Measurements from ENCODE around the gene ZNF646.

The ZNF646 gene

DNA sequence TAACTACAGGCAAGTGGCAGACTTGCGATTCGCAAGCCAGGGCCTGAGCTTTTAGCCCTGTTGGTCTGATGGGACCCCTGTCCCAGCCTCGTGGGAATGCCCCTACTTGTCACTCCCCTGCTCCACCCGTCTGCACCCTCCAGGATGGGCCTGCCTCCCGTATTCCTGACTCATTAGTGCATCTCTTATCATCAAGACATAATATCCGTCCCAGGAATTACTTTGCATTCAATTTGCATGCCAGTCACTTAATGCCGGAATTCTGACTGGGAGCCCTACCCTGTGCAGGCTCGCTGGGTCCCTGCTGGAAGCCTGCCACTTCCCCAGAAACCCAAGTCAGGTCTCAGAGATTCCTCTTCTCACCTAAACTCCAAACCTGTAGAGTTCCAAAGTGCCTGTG is 11.2 kb downstream of the ZNF646 start:
- TF ChIP-seq GATA3 (IDR thresholded peaks at IDR 0.05; ENCODE audit: low read depth, low read length) (no peak), GATA2 (IDR thresholded peaks at IDR 0.05; ENCODE audit: low read depth, low read length) (no peak)

DNA sequence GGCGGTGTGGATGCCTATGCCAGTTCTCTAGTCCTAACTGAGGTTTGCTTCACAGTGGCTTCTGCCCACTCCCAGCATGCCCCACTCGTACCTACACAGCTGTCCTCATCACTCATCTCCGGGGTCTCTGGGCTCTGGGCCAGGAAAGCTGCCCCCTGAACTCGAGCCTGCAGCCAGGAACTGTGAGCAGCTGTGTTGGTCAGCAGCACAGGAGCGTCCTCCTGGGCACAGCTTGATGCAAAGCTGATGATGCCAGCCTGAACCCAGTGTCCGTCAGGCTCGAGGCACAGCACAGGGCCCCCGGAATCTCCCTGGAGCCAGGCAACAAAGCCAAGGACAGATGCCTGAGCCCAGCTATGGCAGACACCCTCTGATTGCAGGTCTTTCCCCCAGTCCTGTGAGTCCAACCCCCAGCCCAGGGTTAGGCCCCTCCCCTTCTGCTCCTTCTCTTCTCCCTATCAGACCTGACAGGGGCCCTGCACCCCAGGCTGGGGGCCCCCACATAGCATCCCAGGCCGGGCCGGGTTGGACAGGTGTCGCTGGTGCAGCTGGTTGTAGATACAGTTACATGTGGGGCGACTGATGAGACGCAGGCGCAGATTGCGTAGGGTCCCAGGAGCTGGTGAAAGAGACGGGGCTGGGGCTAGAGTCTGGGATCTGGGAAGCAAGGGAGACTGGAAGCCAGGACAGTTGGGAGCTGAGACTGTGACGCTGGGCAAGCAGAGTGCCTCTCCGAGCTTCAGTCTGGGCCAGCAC is 11.8 kb downstream of the ZNF646 start:
- TF ChIP-seq GATA2 (IDR thresholded peaks at IDR 0.05; ENCODE audit: low read depth, low read length) (no peak), GATA3 (IDR thresholded peaks at IDR 0.05; ENCODE audit: low read depth, low read length) (no peak)

DNA sequence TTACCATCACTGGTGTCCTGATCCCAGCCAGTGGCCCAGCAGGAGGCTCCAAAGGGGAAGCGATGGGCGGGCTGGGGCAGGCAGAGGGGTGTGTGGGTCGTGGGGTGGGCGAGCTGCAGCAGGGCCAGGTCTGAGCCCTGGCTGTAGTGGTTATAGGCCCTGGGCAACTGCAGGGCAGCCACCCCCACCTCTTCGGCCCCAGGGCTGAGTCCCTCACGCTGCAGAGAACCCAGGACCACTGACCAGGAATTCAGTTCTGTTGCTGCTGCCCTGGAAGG is 12.3 kb downstream of the ZNF646 start:
- no peak for TF ChIP-seq GATA3 (IDR thresholded peaks at IDR 0.05; ENCODE audit: low read depth, low read length)
- TF ChIP-seq GATA2 (IDR thresholded peaks at IDR 0.05; ENCODE audit: low read depth, low read length) = no peak

DNA sequence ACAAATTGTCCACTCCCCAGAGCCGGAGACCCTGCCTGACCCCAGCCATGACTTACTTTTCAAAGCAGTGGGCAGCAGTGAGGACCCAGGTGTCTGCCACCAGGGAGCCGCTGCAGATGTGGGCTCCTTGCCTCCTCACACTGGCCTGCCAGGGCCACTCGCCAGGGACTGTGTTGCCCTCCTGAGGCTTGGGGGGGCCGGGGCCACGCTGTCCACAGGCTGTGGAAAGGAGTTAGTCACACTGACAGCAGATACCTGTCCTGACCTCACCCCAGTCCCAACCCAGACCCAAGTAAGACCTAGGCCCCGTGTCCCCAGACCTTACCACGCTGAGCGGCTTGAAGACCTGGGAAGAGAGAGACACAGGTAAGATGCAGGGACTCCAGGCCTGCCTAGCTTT is 13.3 kb downstream of the ZNF646 start:
- TF ChIP-seq GATA3 (IDR thresholded peaks at IDR 0.05; ENCODE audit: low read depth, low read length) (no peak), GATA2 (IDR thresholded peaks at IDR 0.05; ENCODE audit: low read depth, low read length) (no peak)

DNA sequence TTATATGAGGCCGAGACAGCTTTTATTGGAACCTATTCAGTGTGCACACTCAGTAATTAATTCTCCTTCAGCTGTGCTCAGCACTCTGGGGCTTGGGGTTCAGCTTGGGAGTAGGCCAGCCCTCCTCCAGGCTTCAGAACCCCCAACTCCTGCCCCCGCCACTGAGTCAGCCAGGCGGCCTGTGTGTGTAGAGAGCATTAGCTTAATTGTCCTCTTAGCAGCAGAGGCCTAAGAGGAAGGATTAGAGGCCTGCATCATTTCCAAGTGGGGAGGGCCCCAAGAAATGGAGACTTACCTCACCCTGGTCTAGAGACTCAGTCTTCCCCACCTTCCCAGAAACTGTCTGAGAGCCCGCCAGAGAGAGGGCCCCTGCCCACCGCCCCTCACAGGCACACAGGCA is 13.7 kb downstream of the ZNF646 start:
- TF ChIP-seq GATA3 (IDR thresholded peaks at IDR 0.05; ENCODE audit: low read depth, low read length) = no peak
- no peak for TF ChIP-seq GATA2 (IDR thresholded peaks at IDR 0.05; ENCODE audit: low read depth, low read length)

DNA sequence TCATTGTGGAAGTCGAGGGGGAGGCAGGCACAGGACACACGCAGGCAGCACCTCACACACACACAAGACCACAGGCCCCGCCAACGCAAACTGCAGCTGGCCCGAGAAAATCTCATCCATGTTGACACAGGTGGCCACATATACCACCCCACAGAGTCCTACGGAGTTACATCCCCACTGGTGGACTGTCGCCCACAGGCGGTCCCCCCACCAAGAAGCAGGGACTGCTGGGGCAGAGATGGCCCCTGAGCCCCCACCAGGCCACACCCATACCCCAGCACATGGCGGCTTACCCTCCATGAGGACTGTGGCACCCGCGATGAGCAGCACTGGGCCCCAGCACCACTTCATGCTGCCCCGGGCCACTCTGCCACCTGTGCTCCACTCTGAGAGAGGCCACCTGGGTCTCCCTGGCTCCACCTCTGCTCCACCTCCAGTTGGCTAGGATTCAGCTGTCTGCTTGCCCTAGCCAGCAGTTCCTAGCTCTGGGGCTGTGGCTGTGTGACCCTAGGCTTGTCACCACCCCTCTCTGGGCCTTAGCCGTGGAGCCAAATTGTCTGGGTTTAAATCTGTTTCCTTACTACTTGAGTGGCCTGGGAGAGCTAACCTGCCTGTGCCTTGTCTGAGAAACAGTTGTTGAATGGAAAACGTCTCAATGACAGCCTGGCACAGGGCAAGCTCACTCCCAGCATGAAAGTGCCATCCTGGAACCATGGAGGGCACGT is 14.4 kb downstream of the ZNF646 start, which contains the start of gene PRSS53:
Gene PRSS53, minus strand, starts transcription at position 485 of the 725 bp plus-strand sequence. Its CDS starts 134 bp downstream, at position 351.
- TF ChIP-seq GATA2 (IDR thresholded peaks at IDR 0.05; ENCODE audit: low read depth, low read length) (no peak), GATA3 (IDR thresholded peaks at IDR 0.05; ENCODE audit: low read depth, low read length) (no peak)

DNA sequence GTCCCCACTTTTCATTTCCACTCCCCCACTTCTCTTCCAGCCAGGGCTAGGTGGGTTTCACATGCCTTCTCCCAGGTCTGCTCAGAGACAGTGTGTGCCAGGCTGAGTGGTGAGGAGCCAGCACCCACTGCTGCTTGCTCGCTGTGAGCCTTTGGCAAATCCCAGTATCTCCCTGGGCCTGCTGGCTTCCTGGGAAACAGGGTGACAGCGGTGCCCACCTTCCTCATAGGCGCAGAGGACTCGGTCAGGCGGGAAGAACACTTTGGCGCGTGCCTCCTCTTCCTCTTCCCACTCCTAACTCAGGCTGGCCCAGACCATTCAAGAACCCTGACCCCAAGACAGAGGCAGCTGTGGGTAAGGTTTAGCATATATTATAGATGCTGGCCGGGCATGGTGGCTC is 15.0 kb downstream of the ZNF646 start:
- no peak for TF ChIP-seq GATA3 (IDR thresholded peaks at IDR 0.05; ENCODE audit: low read depth, low read length)
- no peak for TF ChIP-seq GATA2 (IDR thresholded peaks at IDR 0.05; ENCODE audit: low read depth, low read length)

DNA sequence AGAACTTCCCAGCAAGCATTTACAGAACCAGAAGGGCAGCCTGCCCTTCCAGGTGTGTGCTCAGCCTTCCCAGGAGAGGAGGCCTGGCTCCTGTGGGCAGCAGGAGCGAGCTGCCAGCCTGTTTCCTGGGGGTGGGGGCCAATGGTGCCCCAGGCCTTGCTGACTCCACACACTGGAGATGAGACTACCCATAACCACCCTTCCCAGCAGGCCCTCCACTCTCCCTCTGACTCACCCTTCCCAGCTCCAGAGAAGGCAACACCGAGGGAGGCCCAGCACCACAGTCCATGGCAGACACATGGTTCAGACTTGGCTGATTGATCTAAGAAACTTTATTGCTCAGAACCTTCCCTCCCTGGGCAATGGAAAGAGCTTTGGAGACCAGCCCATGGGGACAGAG is 16.3 kb downstream of the ZNF646 start:
- TF ChIP-seq GATA3 (IDR thresholded peaks at IDR 0.05; ENCODE audit: low read depth, low read length) (no peak), GATA2 (IDR thresholded peaks at IDR 0.05; ENCODE audit: low read depth, low read length) (no peak)

DNA sequence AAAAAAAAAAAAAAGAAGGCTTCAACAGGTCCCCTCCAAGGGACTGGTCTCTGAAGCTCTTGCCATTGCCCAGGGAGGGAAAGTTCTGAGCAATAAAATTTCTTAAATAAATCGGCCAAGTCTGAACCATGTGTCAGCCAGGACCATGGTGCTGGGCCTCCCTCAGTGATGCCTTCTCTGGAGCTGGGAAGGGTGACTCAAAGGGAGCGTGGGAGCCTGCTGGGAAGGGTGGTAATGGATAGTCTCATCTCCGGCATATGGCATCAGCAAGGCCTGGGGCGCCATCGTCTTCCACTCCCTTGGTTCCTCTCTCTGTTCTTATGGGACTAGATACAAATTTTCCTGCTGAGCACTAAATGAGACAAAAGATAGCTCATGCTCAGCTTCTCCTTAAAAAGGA is 18.1 kb downstream of the ZNF646 start:
- TF ChIP-seq GATA2 (IDR thresholded peaks at IDR 0.05; ENCODE audit: low read depth, low read length) (no peak), GATA3 (IDR thresholded peaks at IDR 0.05; ENCODE audit: low read depth, low read length) (no peak)

DNA sequence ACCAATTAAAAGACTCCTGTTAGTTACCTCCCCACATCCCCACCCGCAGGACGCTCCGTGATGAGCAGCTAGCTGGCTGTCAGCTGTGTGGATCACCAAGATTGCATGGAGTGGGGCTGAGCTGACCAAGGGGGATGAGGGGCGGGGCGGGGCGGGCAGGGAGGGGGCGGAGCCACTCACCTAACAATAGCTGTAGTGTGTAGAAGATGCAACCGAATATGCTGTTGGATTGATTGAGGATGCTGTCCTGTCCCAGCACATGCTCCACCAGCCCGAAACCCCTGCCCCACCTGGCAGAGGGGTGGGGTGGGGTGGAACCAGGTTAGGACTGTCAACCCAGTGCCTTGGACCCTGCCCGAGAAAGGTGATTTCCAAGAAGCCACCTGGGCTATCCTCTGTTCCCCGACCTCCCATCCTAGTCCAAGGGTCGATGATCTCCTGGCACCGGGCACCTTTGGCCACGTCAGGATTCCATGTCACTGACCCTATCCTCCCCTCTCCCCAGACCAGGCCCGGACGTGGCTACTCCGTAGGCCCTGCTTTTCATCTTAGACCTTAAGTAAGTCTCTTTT is 19.0 kb downstream of the ZNF646 start:
- TF ChIP-seq GATA3 (IDR thresholded peaks at IDR 0.05; ENCODE audit: low read depth, low read length) (no peak), GATA2 (IDR thresholded peaks at IDR 0.05; ENCODE audit: low read depth, low read length) (no peak)

DNA sequence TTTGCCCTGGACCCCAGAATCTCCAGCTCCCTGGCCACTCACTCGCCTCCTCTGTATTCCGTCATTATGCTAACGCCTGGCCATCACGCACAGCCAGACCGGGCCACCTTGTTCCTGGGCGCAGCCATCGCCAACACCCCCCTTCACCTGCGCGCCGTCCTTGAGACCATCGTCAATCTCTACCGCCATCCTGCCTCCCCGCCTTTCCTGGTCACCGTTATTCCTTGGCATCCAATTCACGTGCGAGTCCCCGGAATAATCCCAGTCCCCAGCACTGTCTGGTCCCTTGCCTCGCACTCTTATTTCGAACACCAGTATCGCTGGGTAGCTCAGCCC is 19.8 kb downstream of the ZNF646 start:
- TF ChIP-seq GATA3 (IDR thresholded peaks at IDR 0.05; ENCODE audit: low read depth, low read length) = no peak
- no peak; the same call in 1 of the 2 replicates for TF ChIP-seq GATA2 (IDR thresholded peaks at IDR 0.05; ENCODE audit: low read depth, low read length)

DNA sequence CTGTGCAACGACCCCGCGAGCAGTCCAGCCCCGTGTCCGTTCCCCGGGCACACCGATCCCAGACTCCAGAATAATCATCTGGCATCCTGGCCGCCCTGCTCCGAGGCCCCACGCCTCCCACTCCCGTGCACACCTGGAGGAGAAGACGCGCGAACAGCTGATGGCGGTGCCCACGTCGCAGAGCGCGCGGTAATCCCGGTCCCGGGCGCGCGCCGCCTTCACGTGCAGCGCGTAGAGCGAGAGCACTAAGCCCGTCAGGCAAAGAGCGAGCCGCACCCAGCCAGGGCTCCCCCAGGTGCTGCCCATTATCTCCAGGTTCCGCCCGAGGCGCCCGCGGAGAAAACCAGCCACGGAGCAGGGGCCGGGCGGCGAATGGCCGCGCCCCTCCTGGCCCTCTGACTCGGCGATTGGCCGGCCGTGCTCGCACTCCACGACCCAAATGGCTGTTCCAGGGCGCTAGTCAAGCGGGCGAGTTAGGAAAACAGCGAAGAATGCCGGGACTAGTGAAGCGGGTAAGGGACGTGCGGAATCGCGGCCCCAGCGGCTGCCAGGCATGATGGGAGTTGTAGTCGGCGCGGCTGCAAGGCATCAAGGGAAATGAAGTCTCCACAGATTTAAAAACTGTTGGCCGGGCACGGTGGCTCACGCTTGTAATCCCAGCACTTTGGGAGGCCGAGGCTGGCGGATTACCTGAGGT is 20.4 kb downstream of the ZNF646 start, which contains the start of gene VKORC1:
Gene VKORC1, minus strand, starts transcription at position 374 of the 697 bp plus-strand sequence. Its CDS starts 68 bp downstream, at position 306.
- TF ChIP-seq GATA2 (IDR thresholded peaks at IDR 0.05; ENCODE audit: low read depth, low read length) (0 out of 2 replicates have a peak, but pooled peaks have one; percentile 23), GATA3 (IDR thresholded peaks at IDR 0.05; ENCODE audit: low read depth, low read length) (no peak)

DNA sequence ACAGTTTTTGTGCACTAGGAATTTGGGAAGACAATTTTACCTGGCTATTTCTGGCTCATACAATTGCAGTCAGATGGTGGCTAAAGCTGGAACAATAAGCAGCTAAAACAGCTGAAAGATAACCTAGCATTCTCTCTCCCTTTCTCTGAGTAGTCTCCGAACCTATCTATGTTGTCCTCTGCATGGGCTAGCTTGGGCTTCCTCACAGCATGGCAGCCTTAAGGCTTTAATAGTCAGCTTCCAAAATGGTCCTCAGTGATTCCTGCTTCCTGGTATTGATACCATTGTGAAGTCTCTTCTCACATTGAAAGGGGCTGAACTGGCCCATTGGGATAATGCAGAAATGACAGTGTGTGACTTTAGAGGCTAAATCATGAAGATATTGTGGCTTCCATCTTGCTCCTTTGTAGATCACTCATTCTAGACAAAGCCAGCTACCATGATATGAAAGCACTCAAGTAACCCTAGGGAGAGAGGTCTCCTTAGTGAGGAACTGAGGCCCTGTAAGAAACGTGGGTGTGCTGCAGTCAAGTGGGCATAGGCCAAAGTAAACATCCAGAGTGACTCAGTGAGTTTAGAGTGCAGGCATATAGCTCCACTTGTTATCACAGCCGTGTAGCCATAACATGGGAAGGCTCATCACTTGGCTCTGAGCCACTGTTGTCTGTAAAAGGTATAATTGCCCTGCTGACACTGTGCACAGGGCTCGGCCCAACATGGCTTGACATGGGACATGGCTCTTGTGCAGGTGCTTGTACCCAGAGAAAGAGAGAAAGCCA is 25.8 kb downstream of the ZNF646 start:
- no peak for TF ChIP-seq GATA3 (IDR thresholded peaks at IDR 0.05; ENCODE audit: low read depth, low read length)
- no peak for TF ChIP-seq GATA2 (IDR thresholded peaks at IDR 0.05; ENCODE audit: low read depth, low read length)

Measured in SH-SY5Y (cell line).